ENCODE results near the gene CEACAM19. TPM values are rescaled to one million over a fixed set of nuclear protein-coding genes. Genes with fewer than 3 reads are reported as not detected.

Gene CEACAM19
- total and polyA plus RNA-seq, 10 of the 15 experiments (the other 5 are each of a cell fraction or from before 2014, with no cell fraction given): 0.13 to 0.31 (median 0.17) TPM; not detected in 4

DNA sequence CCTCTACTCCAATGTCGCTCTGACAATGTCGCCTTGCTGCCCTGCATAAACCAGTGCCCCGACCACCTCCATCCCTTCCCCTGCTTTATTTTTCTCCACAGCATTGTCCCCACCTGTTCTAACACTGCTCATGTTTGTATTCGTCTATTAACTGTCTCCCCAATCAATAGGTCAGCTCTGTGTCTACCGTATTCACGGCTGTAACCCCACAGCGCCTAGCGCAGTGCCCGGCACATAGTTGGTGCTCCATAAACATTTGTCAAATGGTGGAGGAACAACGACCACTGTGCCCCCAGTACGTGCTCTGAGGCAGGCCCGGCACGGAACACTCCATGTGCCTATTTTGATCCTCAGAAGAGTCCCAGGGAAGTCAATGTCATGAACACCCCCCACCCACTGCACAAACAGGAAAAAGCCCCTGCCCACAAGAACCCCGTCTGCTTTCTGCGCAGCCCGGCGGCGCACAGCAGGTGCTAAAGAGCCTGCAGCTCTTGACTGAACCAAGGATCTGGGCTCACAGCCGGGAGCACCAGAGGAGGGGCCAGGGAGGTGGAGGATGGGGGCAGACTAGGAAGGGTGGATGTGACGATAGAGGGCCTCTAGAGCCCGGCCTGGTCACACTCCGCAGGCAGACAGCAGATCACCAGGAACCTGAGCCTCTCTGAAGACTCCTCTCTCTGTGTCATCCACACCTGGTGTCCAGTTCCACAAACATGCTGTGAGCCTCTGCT lies 25.8 kb downstream of the CEACAM19 start:
- TF ChIP-seq SREBF1 (IDR thresholded peaks at IDR 0.05; ENCODE audit: low read length) (no peak), SMC3 (IDR thresholded peaks at IDR 0.05; ENCODE audit: borderline replicate concordance, low read length) (no peak), RB1 (IDR thresholded peaks at IDR 0.05; ENCODE audit: borderline replicate concordance) (no peak), KDM1A (IDR thresholded peaks at IDR 0.05; ENCODE audit: borderline replicate concordance) (no peak), GATAD2B (conservative IDR thresholded peaks at IDR 0.05; ENCODE audit: low read depth) (no peak), YBX1 (IDR thresholded peaks at IDR 0.05) (no peak), MEF2A (IDR thresholded peaks at IDR 0.05; ENCODE audit: insufficient read depth, low read depth, low read length) (no peak)
- TF ChIP-seq, protein P1, sequence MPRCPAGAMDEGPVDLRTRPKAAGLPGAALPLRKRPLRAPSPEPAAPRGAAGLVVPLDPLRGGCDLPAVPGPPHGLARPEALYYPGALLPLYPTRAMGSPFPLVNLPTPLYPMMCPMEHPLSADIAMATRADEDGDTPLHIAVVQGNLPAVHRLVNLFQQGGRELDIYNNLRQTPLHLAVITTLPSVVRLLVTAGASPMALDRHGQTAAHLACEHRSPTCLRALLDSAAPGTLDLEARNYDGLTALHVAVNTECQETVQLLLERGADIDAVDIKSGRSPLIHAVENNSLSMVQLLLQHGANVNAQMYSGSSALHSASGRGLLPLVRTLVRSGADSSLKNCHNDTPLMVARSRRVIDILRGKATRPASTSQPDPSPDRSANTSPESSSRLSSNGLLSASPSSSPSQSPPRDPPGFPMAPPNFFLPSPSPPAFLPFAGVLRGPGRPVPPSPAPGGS (IDR thresholded peaks at IDR 0.05; ENCODE audit: borderline replicate concordance, insufficient read depth, low read depth, low read length, poor library complexity, severe bottlenecking): no peak
- TF ChIP-seq, protein P2, sequence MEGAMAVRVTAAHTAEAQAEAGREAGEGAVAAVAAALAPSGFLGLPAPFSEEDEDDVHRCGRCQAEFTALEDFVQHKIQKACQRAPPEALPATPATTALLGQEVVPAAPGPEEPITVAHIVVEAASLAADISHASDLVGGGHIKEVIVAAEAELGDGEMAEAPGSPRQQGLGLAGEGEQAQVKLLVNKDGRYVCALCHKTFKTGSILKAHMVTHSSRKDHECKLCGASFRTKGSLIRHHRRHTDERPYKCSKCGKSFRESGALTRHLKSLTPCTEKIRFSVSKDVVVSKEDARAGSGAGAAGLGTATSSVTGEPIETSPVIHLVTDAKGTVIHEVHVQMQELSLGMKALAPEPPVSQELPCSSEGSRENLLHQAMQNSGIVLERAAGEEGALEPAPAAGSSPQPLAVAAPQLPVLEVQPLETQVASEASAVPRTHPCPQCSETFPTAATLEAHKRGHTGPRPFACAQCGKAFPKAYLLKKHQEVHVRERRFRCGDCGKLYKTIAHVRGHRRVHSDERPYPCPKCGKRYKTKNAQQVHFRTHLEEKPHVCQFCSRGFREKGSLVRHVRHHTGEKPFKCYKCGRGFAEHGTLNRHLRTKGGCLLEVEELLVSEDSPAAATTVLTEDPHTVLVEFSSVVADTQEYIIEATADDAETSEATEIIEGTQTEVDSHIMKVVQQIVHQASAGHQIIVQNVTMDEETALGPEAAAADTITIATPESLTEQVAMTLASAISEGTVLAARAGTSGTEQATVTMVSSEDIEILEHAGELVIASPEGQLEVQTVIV (IDR thresholded peaks at IDR 0.05; ENCODE audit: borderline replicate concordance, partially characterized antibody): no peak
- H3K4me3 ChIP-seq: no peak overlapping the region
- BruUV-seq (replicated peaks): no TSS peak
- H3K79me2 ChIP-seq (ENCODE audit: control insufficient read depth, insufficient read depth, low read length): no peaks in the 10 kb centered on the region
- in situ Hi-C loops (cut with MboI) (no loop called here), intact Hi-C loops (cut with micrococcal nuclease; ENCODE audit: unreplicated experiment) (no loop called here)
- H3K9me3 ChIP-seq (replicated peaks; ENCODE audit: control insufficient read depth, insufficient read depth, low read length): no peaks in the 10 kb centered on the region
- POLR2A ChIA-PET: no interaction called here
- no peaks in the 10 kb centered on the region for H4K20me1 ChIP-seq (ENCODE audit: control insufficient read depth, insufficient read depth)
- FAIRE-seq: no peak
- 51% methylated on average over 22 of the region's 22 CpGs for WGBS (ENCODE audit: insufficient coverage, insufficient replicate concordance, low lambda C conversion rate, missing lambda C conversion rate)
- H2AFZ ChIP-seq (ENCODE audit: control insufficient read depth, low read depth, low read length): no peak overlapping the region
- no peak for ATAC-seq
- H3K27me3 ChIP-seq (replicated peaks in 1 of 2; ENCODE audit: control insufficient read depth in 2 of 2, insufficient read depth in 2 of 2, low read length in 1 of 2): no peaks in the 10 kb centered on the region; a peak in 1 of 4 replicates
- H3K4me2 ChIP-seq (ENCODE audit: control insufficient read depth, insufficient read depth): no peak overlapping the region
- H3K36me3 ChIP-seq (ENCODE audit: control insufficient read depth in 2 of 2, insufficient read depth in 2 of 2, low read length in 1 of 2): no peaks in the 10 kb centered on the region
- DNase-seq (ENCODE audit: low read depth, low spot score): no peak
- H3K4me1 ChIP-seq (ENCODE audit: control insufficient read depth, insufficient read depth, low read length): peaks cover 10% of the 10 kb centered on the region
- SMC1A ChIA-PET (ENCODE audit: uncharacterized antibody, unreplicated experiment): interaction anchor here (1.1 kb wide), 1 partner anchor 74 kb away, joined by 4 read pairs; no protein-coding TSS in a partner anchor
- RAD21 ChIA-PET (ENCODE audit: unreplicated experiment): no interaction called here
- no peak overlapping the region for H3K27ac ChIP-seq (ENCODE audit: control insufficient read depth, insufficient read depth)
- H3K9ac ChIP-seq (ENCODE audit: control insufficient read depth, insufficient read depth, low read length): no peak overlapping the region
- CTCF ChIA-PET: interaction anchor here (9.8 to 10.7 kb wide), 2 partner anchors 25 to 74 kb away, joined by 155 to 162 read pairs; no protein-coding TSS in a partner anchor
